Spinal cord (tissue), 10 donors: Measurements from ENCODE around the gene INHBA. TPM values are rescaled to one million over a fixed set of nuclear protein-coding genes. Genes with fewer than 3 reads are reported as not detected.

Source experiments
- DNase-seq, 6 donors: peaks; one replicate each; pipeline versions ENCODE4 v3.0.0 to v3.0.0-alpha.2; 2013 to 2015; ENCODE audit warnings: low spot score in 6 of 6, low read depth in 4 of 6
- H3K27ac ChIP-seq: one replicate; pipeline ENCODE4 v1.5.1; 2013; ENCODE audit warnings: low read depth, low read length, control low read depth
- H3K27me3 ChIP-seq: one replicate; pipeline ENCODE4 v1.6.1; 2013; ENCODE audit warnings: low read length; ENCODE audit not compliant: control insufficient read depth, insufficient read depth
- H3K36me3 ChIP-seq: one replicate; pipeline ENCODE4 v1.6.1; 2013; ENCODE audit warnings: low read length; ENCODE audit not compliant: control insufficient read depth, insufficient read depth
- H3K4me1 ChIP-seq: one replicate; pipeline ENCODE4 v1.6.1; 2013; ENCODE audit warnings: low read length; ENCODE audit not compliant: control insufficient read depth, insufficient read depth
- H3K4me3 ChIP-seq: one replicate; pipeline ENCODE4 v1.5.1; 2013; ENCODE audit warnings: low read depth, low read length, control low read depth
- H3K9me3 ChIP-seq: one replicate; pipeline ENCODE4 v1.6.1; 2013; ENCODE audit warnings: low read length; ENCODE audit not compliant: control insufficient read depth, insufficient read depth
- WGBS: methylation state at CpG from one replicate; pipeline ENCODE4 v1.1.5; 2013; ENCODE audit warnings: missing lambda C conversion rate; ENCODE audit not compliant: insufficient coverage; 5-methylcytosine and 5-hydroxymethylcytosine counted together
- long read RNA-seq, 4 donors: transcript quantifications; one replicate each; lab custom pipeline, GENCODE V29; 2026
- polyA plus RNA-seq, 2 donors: library from polyadenylated mRNA; unstranded; fragments of 120-200 nt; gene quantifications; one replicate each; pipeline ENCODE4 v1.2.1, GENCODE V29; 2013; ENCODE audit not compliant: insufficient read length in 2 of 2
- total RNA-seq, 2 donors: library from RNA; depleted of rRNA in 1 of 2; stranded (reverse); fragments of 120-200 nt in 1 of 2; fragments of >200 nt in 1 of 2; gene quantifications; one replicate each; pipeline versions ENCODE4 v1.2.3 to v1.2.4, GENCODE V29; 2013 to 2014
- donor health status: healthy.

The INHBA gene
- 1 to 10 TPM; 2.9 to 8.3 TPM for total RNA-seq
- polyA plus RNA-seq: 1 to 10 TPM; 2.6 to 3.9 TPM
- long read RNA-seq, donor 1, full-length matches to known transcripts: 3 of 3 reads
- long read RNA-seq, donor 1, partial matches to known transcripts: 0 of 3 reads
- long read RNA-seq, donor 1, other reads (novel, unspliced or antisense): 0 of 3 reads
- long read RNA-seq, donor 2: 0 reads
- long read RNA-seq, donor 3, full-length matches to known transcripts: 2 of 2 reads
- long read RNA-seq, donor 3, partial matches to known transcripts: 0 of 2 reads
- long read RNA-seq, donor 3, other reads (novel, unspliced or antisense): 0 of 2 reads
- long read RNA-seq, donor 4, full-length matches to known transcripts: 2 of 2 reads
- long read RNA-seq, donor 4, partial matches to known transcripts: 0 of 2 reads
- long read RNA-seq, donor 4, other reads (novel, unspliced or antisense): 0 of 2 reads

DNA sequence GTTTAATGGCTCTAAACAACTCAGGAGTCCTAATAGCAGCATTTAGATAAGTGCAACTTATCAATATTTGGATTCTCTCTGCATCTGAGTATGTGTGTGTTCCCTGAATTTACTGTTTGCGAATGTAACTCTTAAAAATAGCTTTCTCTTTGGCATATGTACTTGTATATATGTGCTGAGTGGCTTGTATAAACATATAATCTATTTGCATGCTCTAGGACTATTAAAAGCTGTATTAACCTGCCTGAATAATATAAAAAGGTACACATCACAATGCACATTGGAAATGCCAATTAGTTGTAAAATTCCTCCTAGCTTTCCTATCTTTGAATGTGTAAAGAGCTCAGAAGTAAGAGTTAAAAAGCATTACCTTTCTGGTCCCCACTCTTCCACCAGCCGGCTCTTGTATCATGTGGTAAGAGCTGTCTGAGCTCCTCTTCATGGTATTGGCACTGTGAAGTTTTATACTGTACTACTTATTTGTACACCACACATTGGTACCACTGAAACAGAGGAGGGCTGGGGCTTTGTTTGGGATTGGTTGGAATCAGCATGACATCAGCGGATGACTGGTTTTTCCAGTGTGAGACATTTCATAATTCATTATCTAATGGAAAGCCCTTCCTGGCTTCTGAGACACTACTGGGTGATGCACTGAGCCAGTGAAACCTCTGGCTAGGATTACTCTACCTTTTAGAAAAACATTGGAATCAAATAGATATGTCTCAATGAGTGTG is at the start of gene INHBA:
INHBA (minus strand) TSS at position 456 of the 737 bp plus-strand sequence. CDS start 2,716 bp downstream, outside the sequence.
- H3K36me3 ChIP-seq: no peaks in the 10 kb centered on the region
- WGBS: no CpG with 5 or more reads among the region's 3 CpGs
- peaks cover 35% of the 10 kb centered on the region for H3K4me1 ChIP-seq
- H3K27ac ChIP-seq: no peak within 1 kb of the TSS
- DNase-seq: peak in 2 of 6 donors; percentile 33 to 35
- H3K4me3 ChIP-seq: no peak within 1 kb of the TSS
- peaks cover 37% of the 10 kb centered on the region for H3K27me3 ChIP-seq
- H3K9me3 ChIP-seq: no peaks in the 10 kb centered on the region

DNA sequence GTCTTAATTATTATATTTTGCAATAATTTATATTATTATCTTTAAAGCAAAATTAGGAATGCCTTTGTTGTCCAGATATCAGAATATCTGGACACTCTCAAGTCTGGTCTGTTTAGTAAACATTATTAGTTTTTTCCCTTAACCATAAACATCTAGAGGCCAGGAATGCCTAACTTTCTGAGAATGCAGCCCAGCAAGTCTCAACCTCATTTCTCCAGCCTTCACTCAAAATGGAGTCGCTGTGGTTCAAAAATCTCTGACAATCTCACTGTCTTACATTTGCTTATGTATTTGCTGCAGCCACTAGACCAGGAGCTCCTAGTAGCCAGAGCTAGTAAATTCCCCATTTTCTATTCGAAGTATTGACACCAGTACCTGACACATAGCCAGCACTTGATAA is 49.7 kb upstream of the INHBA start:
- Histone ChIP-seq H3K36me3 (no peaks in the 10 kb centered on the region), H3K4me3 (no peak overlapping the region), H3K27ac (no peak overlapping the region), H3K9me3 (peaks cover 3% of the 10 kb centered on the region), H3K27me3 (no peaks in the 10 kb centered on the region), H3K4me1 (no peaks in the 10 kb centered on the region)
- WGBS: 100% methylated on average over 1 of the region's 2 CpGs
- no peak for DNase-seq

- WGBS: no CpG with 5 or more reads among the region's 1 CpG
Measured at GRCh38 chr7:41750661-41751540, 48.0 kb upstream of the INHBA start.

GRCh38 chr7:41747961-41748360 is 45.1 kb upstream of the INHBA start:
- Histone ChIP-seq H3K36me3 (no peaks in the 10 kb centered on the region), H3K27ac (no peak overlapping the region), H3K27me3 (no peaks in the 10 kb centered on the region), H3K4me1 (no peaks in the 10 kb centered on the region), H3K4me3 (no peak overlapping the region), H3K9me3 (no peaks in the 10 kb centered on the region)
- DNase-seq: no peak

More at GRCh38 chr7:41750661-41751540, 48.0 kb upstream of the INHBA start:
- Histone ChIP-seq H3K4me3 (no peak overlapping the region), H3K9me3 (no peaks in the 10 kb centered on the region), H3K36me3 (no peaks in the 10 kb centered on the region), H3K27me3 (no peaks in the 10 kb centered on the region), H3K27ac (no peak overlapping the region), H3K4me1 (no peaks in the 10 kb centered on the region)
- DNase-seq: no peak

DNA sequence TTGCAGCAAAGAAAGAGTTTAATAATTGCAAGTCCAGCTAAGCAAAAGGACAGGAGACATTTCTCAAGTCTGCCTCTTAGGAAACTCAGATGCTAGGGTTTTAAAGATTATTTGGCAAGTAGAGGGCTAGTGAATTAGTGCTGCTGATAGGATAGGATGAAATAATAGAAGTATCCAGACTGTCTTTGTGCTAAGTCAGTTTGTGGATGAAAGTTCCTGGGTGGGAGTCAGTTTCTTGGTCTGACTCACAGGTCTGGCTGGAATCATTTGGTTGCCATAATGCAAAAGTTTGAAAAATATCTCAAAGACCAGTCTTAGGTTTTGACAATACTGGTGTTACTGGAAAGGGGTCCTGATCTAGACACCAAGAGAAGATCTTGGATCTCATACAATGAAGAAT is 42.6 kb upstream of the INHBA start:
- no peak overlapping the region for H3K4me3 ChIP-seq
- H3K4me1 ChIP-seq: no peaks in the 10 kb centered on the region
- H3K9me3 ChIP-seq: peaks cover 1% of the 10 kb centered on the region
- H3K36me3 ChIP-seq: no peaks in the 10 kb centered on the region
- no peak for DNase-seq
- no peaks in the 10 kb centered on the region for H3K27me3 ChIP-seq
- H3K27ac ChIP-seq: no peak overlapping the region

DNA sequence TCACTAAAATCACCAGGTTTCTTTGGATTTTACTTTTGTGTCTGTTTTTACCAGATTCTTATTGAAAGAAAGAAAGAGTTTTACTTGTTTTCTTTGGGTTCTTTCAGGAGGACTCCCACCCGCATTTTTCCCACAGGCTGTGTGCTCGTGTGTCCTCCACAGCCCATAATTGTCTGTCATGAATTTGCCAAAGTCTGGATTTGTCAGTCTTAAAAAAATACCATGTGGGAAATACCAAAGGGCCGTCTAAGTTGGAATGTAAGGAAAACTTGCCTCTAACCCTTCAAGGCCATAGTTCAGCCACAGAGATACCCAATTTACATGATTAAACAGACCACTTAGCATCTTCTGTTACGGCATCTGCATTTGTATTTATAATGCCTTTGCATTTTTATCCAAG is 41.3 kb upstream of the INHBA start:
- WGBS: 80% methylated on average over 2 of the region's 4 CpGs

GRCh38 chr7:41742401-41743020 is 39.6 kb upstream of the INHBA start:
- Histone ChIP-seq H3K36me3 (no peaks in the 10 kb centered on the region), H3K9me3 (peaks cover 1% of the 10 kb centered on the region), H3K4me1 (no peaks in the 10 kb centered on the region), H3K27ac (no peak overlapping the region), H3K27me3 (no peaks in the 10 kb centered on the region), H3K4me3 (no peak overlapping the region)
- 86% methylated on average over 1 of the region's 2 CpGs for WGBS
- no peak for DNase-seq

More for the DNA sequence above, 41.3 kb upstream of the INHBA start:
- H3K4me1 ChIP-seq: no peaks in the 10 kb centered on the region
- H3K27ac ChIP-seq: no peak overlapping the region
- no peak for DNase-seq
- peaks cover 1% of the 10 kb centered on the region for H3K9me3 ChIP-seq
- H3K4me3 ChIP-seq: no peak overlapping the region
- no peaks in the 10 kb centered on the region for H3K36me3 ChIP-seq
- no peaks in the 10 kb centered on the region for H3K27me3 ChIP-seq

- Histone ChIP-seq H3K9me3 (peaks cover 1% of the 10 kb centered on the region), H3K36me3 (no peaks in the 10 kb centered on the region), H3K4me3 (no peak overlapping the region), H3K4me1 (no peaks in the 10 kb centered on the region), H3K27me3 (no peaks in the 10 kb centered on the region), H3K27ac (no peak overlapping the region)
- no peak for DNase-seq
- no CpG with 5 or more reads among the region's 3 CpGs for WGBS
Measured at GRCh38 chr7:41738806-41739205, 35.9 kb upstream of the INHBA start.

GRCh38 chr7:41738336-41738735 is 35.4 kb upstream of the INHBA start:
- Histone ChIP-seq H3K4me3 (no peak overlapping the region), H3K36me3 (no peaks in the 10 kb centered on the region), H3K27me3 (no peaks in the 10 kb centered on the region), H3K9me3 (peaks cover 1% of the 10 kb centered on the region), H3K27ac (no peak overlapping the region), H3K4me1 (no peaks in the 10 kb centered on the region)
- 31% methylated on average over 3 of the region's 4 CpGs for WGBS
- DNase-seq: no peak
